HEK293 (cell line): ENCODE measurements around the gene PERCC1.
A peak's percentile ranks its signal among the peaks of the same experiment; 100 is the strongest.

Source experiments
- CTCF ChIA-PET: fragments of 350-600 bp; formaldehyde crosslinking; extraction: SDS; loops from one replicate; lab custom pipeline; 2021; ENCODE audit warnings: antibody characterized with exemption; lab: Yijun Ruan, JAX
- POLR2A ChIA-PET: fragments of 300-600 bp; formaldehyde crosslinking; extraction: SDS; loops from one replicate; lab custom pipeline; 2020; ENCODE audit warnings: antibody characterized with exemption, inconsistent platforms; lab: Yijun Ruan, JAX
- H3K27ac ChIP-seq: fragments of 200-500 bp; sonication (Bioruptor generic); 2 replicates; pipeline ENCODE4 v1.5.1; 2014; ENCODE audit warnings: low read depth, low read length, control low read depth, inconsistent platforms; ENCODE audit errors: extremely low read depth
- H3K36me3 ChIP-seq, 2 experiments: fragments of 200-500 bp in 1 of 2; sonication (Bioruptor generic) in 1 of 2; 1 replicate in 1 of 2; 2 replicates in 1 of 2; pipeline ENCODE4 v1.5.1; 2014 to 2017; ENCODE audit warnings: inconsistent platforms in 2 of 2, low read length in 2 of 2; ENCODE audit not compliant: control insufficient read depth in 2 of 2, insufficient read depth in 1 of 2
- H3K4me1 ChIP-seq: fragments of 200-500 bp; sonication (Bioruptor generic); 2 replicates; pipeline ENCODE4 v1.5.1; 2014; ENCODE audit warnings: mild to moderate bottlenecking, low read length, inconsistent platforms; ENCODE audit not compliant: control insufficient read depth, insufficient read depth
- H3K4me3 ChIP-seq: 2 replicates; pipeline ENCODE4 v1.5.1; 2011; ENCODE audit warnings: low read depth, mild to moderate bottlenecking, control low read depth, low read length, moderate library complexity
- H3K9me3 ChIP-seq: fragments of 200-500 bp; sonication (Bioruptor generic); 2 replicates; pipeline ENCODE4 v1.5.1; 2014; ENCODE audit warnings: low read depth, low read length, inconsistent platforms; ENCODE audit not compliant: control insufficient read depth, insufficient read depth
- FEZF1 ChIP-seq: fragments of 450-650 bp; formaldehyde crosslinking; IDR thresholded peaks from 2 replicates; pipeline ENCODE4 v1.5.1; 2016; ENCODE audit warnings: missing biosample characterization, missing genetic modification characterization
- GLI2 ChIP-seq: fragments of 450-650 bp; formaldehyde crosslinking; IDR thresholded peaks from 2 replicates; pipeline ENCODE4; 2017; ENCODE audit warnings: missing biosample characterization, missing genetic modification characterization, low read depth, borderline replicate concordance
- IKZF3 ChIP-seq: fragments of 450-650 bp; IDR thresholded peaks from 2 replicates; pipeline ENCODE4 v1.5.0; 2018; ENCODE audit warnings: missing biosample characterization, mild to moderate bottlenecking, missing genetic modification characterization, moderate library complexity
- KLF10 ChIP-seq: fragments of 450-650 bp; IDR thresholded peaks from 2 replicates; pipeline ENCODE4 v1.5.1; 2018; ENCODE audit warnings: missing biosample characterization, mild to moderate bottlenecking, missing genetic modification characterization
- SCRT2 ChIP-seq: fragments of 450-650 bp; formaldehyde crosslinking; IDR thresholded peaks from 2 replicates; pipeline ENCODE4 v1.5.1; 2016; ENCODE audit warnings: missing biosample characterization, missing genetic modification characterization
- TRIM28 ChIP-seq: IDR thresholded peaks from 2 replicates; pipeline ENCODE4 v1.6.1; 2011; ENCODE audit warnings: low read length, control low read depth, borderline replicate concordance
- ZBTB17 ChIP-seq: fragments of 450-650 bp; formaldehyde crosslinking; IDR thresholded peaks from 2 replicates; pipeline ENCODE4 v1.5.1; 2016; ENCODE audit warnings: missing biosample characterization, missing genetic modification characterization
- ZNF202 ChIP-seq: fragments of 450-650 bp; formaldehyde crosslinking; IDR thresholded peaks from 2 replicates; pipeline ENCODE4 v1.5.1; 2016; ENCODE audit warnings: missing biosample characterization, missing genetic modification characterization, borderline replicate concordance
- ZNF23 ChIP-seq: fragments of 450-650 bp; formaldehyde crosslinking; IDR thresholded peaks from 2 replicates; pipeline ENCODE4 v1.5.1; 2016; ENCODE audit warnings: missing biosample characterization, missing genetic modification characterization, borderline replicate concordance
- ZNF302 ChIP-seq: fragments of 450-650 bp; formaldehyde crosslinking; IDR thresholded peaks from 2 replicates; pipeline ENCODE4 v1.5.1; 2016; ENCODE audit warnings: missing biosample characterization, missing genetic modification characterization, low read depth
- ZNF394 ChIP-seq: fragments of 450-650 bp; formaldehyde crosslinking; IDR thresholded peaks from 2 replicates; pipeline ENCODE4 v1.5.1; 2016; ENCODE audit warnings: missing biosample characterization, missing genetic modification characterization, mild to moderate bottlenecking, moderate library complexity, borderline replicate concordance
- ZNF529 ChIP-seq: fragments of 450-650 bp; formaldehyde crosslinking; IDR thresholded peaks from 2 replicates; pipeline ENCODE4 v1.5.1; 2017; ENCODE audit warnings: missing genetic modification characterization, missing biosample characterization; ENCODE audit not compliant: insufficient replicate concordance
- ZNF596 ChIP-seq: fragments of 450-650 bp; IDR thresholded peaks from 2 replicates; pipeline ENCODE4 v1.5.0; 2018; ENCODE audit warnings: missing biosample characterization, mild to moderate bottlenecking, missing genetic modification characterization, moderate library complexity
- ZNF660 ChIP-seq: fragments of 450-650 bp; IDR thresholded peaks from 2 replicates; pipeline ENCODE4 v1.5.1; 2018; ENCODE audit warnings: missing biosample characterization, mild to moderate bottlenecking, missing genetic modification characterization
- ZNF843 ChIP-seq: fragments of 450-650 bp; formaldehyde crosslinking; IDR thresholded peaks from 2 replicates; pipeline ENCODE4 v1.5.1; 2016; ENCODE audit warnings: missing biosample characterization, missing genetic modification characterization
- TF ChIP-seq, protein P1 (sequence below): fragments of 450-650 bp; formaldehyde crosslinking; IDR thresholded peaks from 2 replicates; pipeline ENCODE4 v1.5.1; 2016; ENCODE audit warnings: missing biosample characterization, missing genetic modification characterization
- TF ChIP-seq, protein P2 (sequence below): fragments of 450-650 bp; formaldehyde crosslinking; IDR thresholded peaks from 2 replicates; pipeline ENCODE4 v1.5.1; 2016; ENCODE audit warnings: missing biosample characterization, missing genetic modification characterization
- TF ChIP-seq, protein P3 (sequence below): fragments of 450-650 bp; formaldehyde crosslinking; IDR thresholded peaks from 2 replicates; pipeline ENCODE4 v1.5.1; 2016; ENCODE audit warnings: missing biosample characterization, missing genetic modification characterization
- TF ChIP-seq, protein P4 (sequence below): fragments of 450-650 bp; formaldehyde crosslinking; IDR thresholded peaks from 2 replicates; pipeline ENCODE4 v1.5.1; 2016; ENCODE audit warnings: missing biosample characterization, missing genetic modification characterization, borderline replicate concordance

Gene PERCC1

DNA sequence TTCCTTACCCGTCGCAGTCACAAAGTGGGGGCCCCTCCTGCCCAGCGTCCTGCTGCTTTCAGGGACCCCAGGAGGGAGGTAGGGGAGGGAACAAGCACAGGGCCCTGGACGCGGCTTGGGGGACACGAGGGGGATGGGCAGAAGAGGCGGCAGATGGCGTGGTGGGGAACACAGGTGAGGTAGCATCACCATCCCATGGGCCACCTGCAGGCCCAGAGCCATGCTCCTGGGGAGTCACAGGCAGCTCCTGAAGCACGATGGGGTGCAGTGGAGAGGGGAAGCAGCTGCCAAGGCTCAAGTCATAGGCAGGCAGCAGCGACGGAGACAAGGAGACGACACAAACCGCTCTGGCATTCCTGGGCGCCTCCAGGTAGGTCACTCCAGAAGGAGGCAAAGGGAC, 27.1 kb upstream of the PERCC1 start (continued):
- TF ChIP-seq, protein P1, sequence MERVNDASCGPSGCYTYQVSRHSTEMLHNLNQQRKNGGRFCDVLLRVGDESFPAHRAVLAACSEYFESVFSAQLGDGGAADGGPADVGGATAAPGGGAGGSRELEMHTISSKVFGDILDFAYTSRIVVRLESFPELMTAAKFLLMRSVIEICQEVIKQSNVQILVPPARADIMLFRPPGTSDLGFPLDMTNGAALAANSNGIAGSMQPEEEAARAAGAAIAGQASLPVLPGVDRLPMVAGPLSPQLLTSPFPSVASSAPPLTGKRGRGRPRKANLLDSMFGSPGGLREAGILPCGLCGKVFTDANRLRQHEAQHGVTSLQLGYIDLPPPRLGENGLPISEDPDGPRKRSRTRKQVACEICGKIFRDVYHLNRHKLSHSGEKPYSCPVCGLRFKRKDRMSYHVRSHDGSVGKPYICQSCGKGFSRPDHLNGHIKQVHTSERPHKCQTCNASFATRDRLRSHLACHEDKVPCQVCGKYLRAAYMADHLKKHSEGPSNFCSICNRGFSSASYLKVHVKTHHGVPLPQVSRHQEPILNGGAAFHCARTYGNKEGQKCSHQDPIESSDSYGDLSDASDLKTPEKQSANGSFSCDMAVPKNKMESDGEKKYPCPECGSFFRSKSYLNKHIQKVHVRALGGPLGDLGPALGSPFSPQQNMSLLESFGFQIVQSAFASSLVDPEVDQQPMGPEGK (tag by site-specific recombination): no peak
- TF ChIP-seq KLF10 (tag by site-specific recombination) (no peak), ZNF843 (tag by site-specific recombination) (no peak), TRIM28 (no peak), GLI2 (no peak)
- TF ChIP-seq, protein P2, sequence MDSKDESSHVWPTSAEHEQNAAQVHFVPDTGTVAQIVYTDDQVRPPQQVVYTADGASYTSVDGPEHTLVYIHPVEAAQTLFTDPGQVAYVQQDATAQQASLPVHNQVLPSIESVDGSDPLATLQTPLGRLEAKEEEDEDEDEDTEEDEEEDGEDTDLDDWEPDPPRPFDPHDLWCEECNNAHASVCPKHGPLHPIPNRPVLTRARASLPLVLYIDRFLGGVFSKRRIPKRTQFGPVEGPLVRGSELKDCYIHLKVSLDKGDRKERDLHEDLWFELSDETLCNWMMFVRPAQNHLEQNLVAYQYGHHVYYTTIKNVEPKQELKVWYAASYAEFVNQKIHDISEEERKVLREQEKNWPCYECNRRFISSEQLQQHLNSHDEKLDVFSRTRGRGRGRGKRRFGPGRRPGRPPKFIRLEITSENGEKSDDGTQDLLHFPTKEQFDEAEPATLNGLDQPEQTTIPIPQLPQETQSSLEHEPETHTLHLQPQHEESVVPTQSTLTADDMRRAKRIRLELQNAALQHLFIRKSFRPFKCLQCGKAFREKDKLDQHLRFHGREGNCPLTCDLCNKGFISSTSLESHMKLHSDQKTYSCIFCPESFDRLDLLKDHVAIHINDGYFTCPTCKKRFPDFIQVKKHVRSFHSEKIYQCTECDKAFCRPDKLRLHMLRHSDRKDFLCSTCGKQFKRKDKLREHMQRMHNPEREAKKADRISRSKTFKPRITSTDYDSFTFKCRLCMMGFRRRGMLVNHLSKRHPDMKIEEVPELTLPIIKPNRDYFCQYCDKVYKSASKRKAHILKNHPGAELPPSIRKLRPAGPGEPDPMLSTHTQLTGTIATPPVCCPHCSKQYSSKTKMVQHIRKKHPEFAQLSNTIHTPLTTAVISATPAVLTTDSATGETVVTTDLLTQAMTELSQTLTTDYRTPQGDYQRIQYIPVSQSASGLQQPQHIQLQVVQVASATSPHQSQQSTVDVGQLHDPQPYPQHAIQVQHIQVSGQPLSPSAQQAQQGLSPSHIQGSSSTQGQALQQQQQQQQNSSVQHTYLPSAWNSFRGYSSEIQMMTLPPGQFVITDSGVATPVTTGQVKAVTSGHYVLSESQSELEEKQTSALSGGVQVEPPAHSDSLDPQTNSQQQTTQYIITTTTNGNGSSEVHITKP (tag by site-specific recombination): no peak
- TF ChIP-seq, protein P3, sequence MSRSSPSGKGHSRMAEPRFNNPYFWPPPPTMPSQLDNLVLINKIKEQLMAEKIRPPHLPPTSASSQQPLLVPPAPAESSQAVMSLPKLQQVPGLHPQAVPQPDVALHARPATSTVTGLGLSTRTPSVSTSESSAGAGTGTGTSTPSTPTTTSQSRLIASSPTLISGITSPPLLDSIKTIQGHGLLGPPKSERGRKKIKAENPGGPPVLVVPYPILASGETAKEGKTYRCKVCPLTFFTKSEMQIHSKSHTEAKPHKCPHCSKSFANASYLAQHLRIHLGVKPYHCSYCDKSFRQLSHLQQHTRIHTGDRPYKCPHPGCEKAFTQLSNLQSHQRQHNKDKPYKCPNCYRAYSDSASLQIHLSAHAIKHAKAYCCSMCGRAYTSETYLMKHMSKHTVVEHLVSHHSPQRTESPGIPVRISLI: no peak

DNA sequence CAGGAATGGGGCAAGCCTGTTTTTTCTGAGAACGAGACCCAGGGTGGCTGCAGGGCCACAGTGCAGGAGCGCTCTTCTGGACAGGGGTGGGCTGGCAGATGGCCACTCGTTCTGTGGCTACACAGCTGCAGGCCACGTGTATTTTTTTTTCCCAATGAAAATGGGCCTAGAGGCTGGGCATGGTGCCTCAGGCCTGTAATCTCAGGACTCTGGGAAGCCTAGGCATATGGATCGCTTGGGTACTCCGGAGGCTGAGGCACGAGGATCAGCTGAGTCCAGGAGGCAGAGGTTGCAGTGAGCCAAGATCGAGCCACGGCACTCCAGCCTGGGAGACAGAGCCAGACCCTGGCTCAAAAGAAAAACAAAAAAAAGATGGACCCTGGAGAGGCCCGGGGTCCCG, 23.1 kb upstream of the PERCC1 start:
- H3K27ac ChIP-seq: no peak overlapping the region
- no peak for TF ChIP-seq ZNF23 (tag by site-specific recombination)
- TF ChIP-seq ZNF202: no peak
- TF ChIP-seq SCRT2: no peak
- TF ChIP-seq, protein P4, sequence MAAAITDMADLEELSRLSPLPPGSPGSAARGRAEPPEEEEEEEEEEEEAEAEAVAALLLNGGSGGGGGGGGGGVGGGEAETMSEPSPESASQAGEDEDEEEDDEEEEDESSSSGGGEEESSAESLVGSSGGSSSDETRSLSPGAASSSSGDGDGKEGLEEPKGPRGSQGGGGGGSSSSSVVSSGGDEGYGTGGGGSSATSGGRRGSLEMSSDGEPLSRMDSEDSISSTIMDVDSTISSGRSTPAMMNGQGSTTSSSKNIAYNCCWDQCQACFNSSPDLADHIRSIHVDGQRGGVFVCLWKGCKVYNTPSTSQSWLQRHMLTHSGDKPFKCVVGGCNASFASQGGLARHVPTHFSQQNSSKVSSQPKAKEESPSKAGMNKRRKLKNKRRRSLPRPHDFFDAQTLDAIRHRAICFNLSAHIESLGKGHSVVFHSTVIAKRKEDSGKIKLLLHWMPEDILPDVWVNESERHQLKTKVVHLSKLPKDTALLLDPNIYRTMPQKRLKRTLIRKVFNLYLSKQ (tag by site-specific recombination): no peak
- TF ChIP-seq ZNF529 (tag by site-specific recombination): no peak
- peak; percentile 62; the same call in 1 of the 2 replicates for TF ChIP-seq ZBTB17 (tag by site-specific recombination)
- no peak for TF ChIP-seq ZNF660
- peak; percentile 73; the same call in 1 of the 2 replicates for TF ChIP-seq ZNF394 (tag by site-specific recombination)
- no peak for TF ChIP-seq ZNF302
- TF ChIP-seq FEZF1 (tag by site-specific recombination): no peak
- TF ChIP-seq IKZF3 (tag by site-specific recombination): 0 out of 2 replicates have a peak, but pooled peaks have one; percentile 13
- no peak for TF ChIP-seq ZNF596
- no peaks in the 10 kb centered on the region for H3K9me3 ChIP-seq
- peak overlapping the region; percentile 9; the same call in 1 of the 2 replicates for H3K4me3 ChIP-seq
- H3K36me3 ChIP-seq: peaks cover 0 to 24% of the 10 kb centered on the region in 2 experiments; a peak in 2 of 3 replicates
- POLR2A ChIA-PET: interaction anchor here (1.0 to 2.1 kb wide), 4 partner anchors 13 to 298 kb away, joined by 3 to 10 read pairs (median 5); partner anchors contain the start of genes MAPK8IP3 and UQCC4
- CTCF ChIA-PET: interaction anchor here (0.6 to 1.2 kb wide), 3 partner anchors 44 to 305 kb away, joined by 3 to 4 read pairs (median 4); no protein-coding TSS in a partner anchor
- peaks cover 3% of the 10 kb centered on the region for H3K4me1 ChIP-seq
